Measurements from ENCODE around the gene JAZF1.

- TF ChIP-seq POLR2A (IDR thresholded peaks at IDR 0.05) (no peak), CTCF (IDR thresholded peaks at IDR 0.05) (no peak)
Observed at GRCh38 chr7:28217143-28217542, 36.5 kb upstream of the JAZF1 start.
